ENCODE data around the gene OR6Y1. TPM values are rescaled to one million over a fixed set of nuclear protein-coding genes. Genes with fewer than 3 reads are reported as not detected.

Gene OR6Y1
- total and polyA plus RNA-seq, 2 of the 8 experiments (the other 6 are each of a cell fraction or from before 2014, with no cell fraction given) = 0.07 TPM; not detected in 1

GRCh38 chr1:158509471-158510156, 44.6 kb downstream of the OR6Y1 start (continued):
- TF ChIP-seq YY1 (IDR thresholded peaks at IDR 0.05; ENCODE audit: low read depth, low read length) (no peak), FOSL1 (IDR thresholded peaks at IDR 0.05; ENCODE audit: insufficient read depth, low read depth, low read length) (no peak)
